SK-N-SH (cell line): ENCODE data around the gene LYZ.

Experiments
- CTCF ChIP-seq: fragments of 200-600 bp; sonication (generic); IDR thresholded peaks from 2 replicates; pipeline ENCODE4 v1.6.1; 2017; ENCODE audit warnings: antibody characterized with exemption, mild to moderate bottlenecking, moderate library complexity
- YY1 ChIP-seq: IDR thresholded peaks from 2 replicates; pipeline ENCODE4 v1.4.0; 2012; ENCODE audit warnings: low read depth, mild to moderate bottlenecking

GRCh38 chr12:69330475-69331473 lies 17.4 kb upstream of the LYZ start:
- TF ChIP-seq CTCF = no peak
- no peak for TF ChIP-seq YY1
